Tibial nerve (tissue), 4 donors: Measurements from ENCODE around the gene DCDC2C. TPM values are rescaled to one million over a fixed set of nuclear protein-coding genes. Genes with fewer than 3 reads are reported as not detected.
A peak's percentile ranks its signal among the peaks of the same experiment; 100 is the strongest.

Source experiments
- DNase-seq, 2 donors: peaks; one replicate each; pipeline ENCODE4 v3.0.0-alpha.2; 2019; ENCODE audit warnings: low spot score in 2 of 2
- H3K27ac ChIP-seq, 4 donors: fragments of 200-600 bp; sonication (generic) in 3 of 4; one replicate each; pipeline ENCODE4 v1.5.1; 2017 to 2019; ENCODE audit warnings: mild to moderate bottlenecking in 1 of 4
- H3K27me3 ChIP-seq, 2 donors: fragments of 200-600 bp; sonication (generic) in 1 of 2; one replicate each; pipeline versions ENCODE4 v1.5.1 to v1.6.0; 2017 to 2019
- H3K36me3 ChIP-seq, 3 donors: fragments of 200-600 bp; sonication (generic); one replicate each; pipeline ENCODE4 v1.5.1; 2018 to 2019
- H3K4me1 ChIP-seq, 4 donors: fragments of 200-600 bp; sonication (generic) in 3 of 4; one replicate each; pipeline ENCODE4 v1.5.1; 2017 to 2019
- H3K4me3 ChIP-seq, 4 donors: fragments of 200-600 bp; sonication (generic) in 3 of 4; one replicate each; pipeline ENCODE4 v1.5.1; 2017 to 2019; ENCODE audit warnings: mild to moderate bottlenecking in 1 of 4, moderate library complexity in 1 of 4
- H3K9me3 ChIP-seq, 4 donors: fragments of 200-600 bp; sonication (generic) in 3 of 4; one replicate each; pipeline ENCODE4 v1.5.1; 2017 to 2019
- EP300 ChIP-seq, 2 donors: sonication (generic); formaldehyde crosslinking; IDR thresholded peaks; one replicate each; pipeline ENCODE4 v1.6.1; 2017; ENCODE audit warnings: antibody characterized with exemption in 2 of 2, mild to moderate bottlenecking in 1 of 2
- POLR2A ChIP-seq, 2 donors: fragments of 450-650 bp; IDR thresholded peaks; one replicate each; pipeline ENCODE4 v1.6.1; 2017; ENCODE audit warnings: antibody characterized with exemption in 2 of 2, mild to moderate bottlenecking in 2 of 2, moderate library complexity in 2 of 2
- WGBS, 2 donors: methylation state at CpG; one replicate each; pipeline ENCODE4 v1.1.5; 2018; 5-methylcytosine and 5-hydroxymethylcytosine counted together
- total RNA-seq, 4 donors: library from RNA; depleted of rRNA; stranded (reverse); fragments of >200 nt; gene quantifications; one replicate each; pipeline ENCODE4 v1.1.0, GENCODE V29; 2016
- TF ChIP-seq, protein P1 (sequence below), 5 experiments: fragments of 200-600 bp in 3 of 5; fragments of 450-650 bp in 2 of 5; sonication (generic) in 3 of 5; IDR thresholded peaks; one replicate each; pipeline ENCODE4 v1.5.1; 2016 to 2019; ENCODE audit warnings: antibody characterized with exemption in 5 of 5, mild to moderate bottlenecking in 3 of 5, moderate library complexity in 2 of 5

The DCDC2C gene
- total RNA-seq, 4 donors from 2014 or later: 2.9 to 22.3 (median 5.6) TPM

- peak in 1 of 2 donors; percentile 31 for DNase-seq
- H3K27ac ChIP-seq: no peak overlapping the region
- no peaks in the 10 kb centered on the region for H3K36me3 ChIP-seq
- no peak overlapping the region for H3K4me3 ChIP-seq
- WGBS, 2 donors: 75 to 81% methylated on average over 6 of the region's 6 CpGs
- H3K4me1 ChIP-seq: no peaks in the 10 kb centered on the region
- peaks cover 0 to 13% (median 3%) of the 10 kb centered on the region in 4 donors for H3K9me3 ChIP-seq
- TF ChIP-seq POLR2A (IDR thresholded peaks at IDR 0.05): no peak
- no peak for TF ChIP-seq EP300 (IDR thresholded peaks at IDR 0.05)
- TF ChIP-seq, protein P1, sequence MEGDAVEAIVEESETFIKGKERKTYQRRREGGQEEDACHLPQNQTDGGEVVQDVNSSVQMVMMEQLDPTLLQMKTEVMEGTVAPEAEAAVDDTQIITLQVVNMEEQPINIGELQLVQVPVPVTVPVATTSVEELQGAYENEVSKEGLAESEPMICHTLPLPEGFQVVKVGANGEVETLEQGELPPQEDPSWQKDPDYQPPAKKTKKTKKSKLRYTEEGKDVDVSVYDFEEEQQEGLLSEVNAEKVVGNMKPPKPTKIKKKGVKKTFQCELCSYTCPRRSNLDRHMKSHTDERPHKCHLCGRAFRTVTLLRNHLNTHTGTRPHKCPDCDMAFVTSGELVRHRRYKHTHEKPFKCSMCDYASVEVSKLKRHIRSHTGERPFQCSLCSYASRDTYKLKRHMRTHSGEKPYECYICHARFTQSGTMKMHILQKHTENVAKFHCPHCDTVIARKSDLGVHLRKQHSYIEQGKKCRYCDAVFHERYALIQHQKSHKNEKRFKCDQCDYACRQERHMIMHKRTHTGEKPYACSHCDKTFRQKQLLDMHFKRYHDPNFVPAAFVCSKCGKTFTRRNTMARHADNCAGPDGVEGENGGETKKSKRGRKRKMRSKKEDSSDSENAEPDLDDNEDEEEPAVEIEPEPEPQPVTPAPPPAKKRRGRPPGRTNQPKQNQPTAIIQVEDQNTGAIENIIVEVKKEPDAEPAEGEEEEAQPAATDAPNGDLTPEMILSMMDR (IDR thresholded peaks at IDR 0.05): peak in 3 of 5 experiments; percentile 23 to 26 (median 26)
- no peaks in the 10 kb centered on the region for H3K27me3 ChIP-seq
Observed at GRCh38 chr2:3827673-3828575, 124.5 kb downstream of the DCDC2C start.

GRCh38 chr2:3830796-3831195 is 127.4 kb downstream of the DCDC2C start:
- no peak for DNase-seq
- no peaks in the 10 kb centered on the region for H3K27me3 ChIP-seq
- no peak overlapping the region for H3K27ac ChIP-seq
- no peaks in the 10 kb centered on the region for H3K36me3 ChIP-seq
- TF ChIP-seq EP300 (IDR thresholded peaks at IDR 0.05) (no peak), POLR2A (IDR thresholded peaks at IDR 0.05) (no peak)
- TF ChIP-seq, protein P1 (IDR thresholded peaks at IDR 0.05): no peak
- H3K9me3 ChIP-seq: peaks cover 0 to 8% (median 0%) of the 10 kb centered on the region in 4 donors
- H3K4me1 ChIP-seq: no peaks in the 10 kb centered on the region
- H3K4me3 ChIP-seq: no peak overlapping the region
- 38 to 42% methylated on average over 6 of the region's 6 CpGs for WGBS, 2 donors

- WGBS, 2 donors: 86 to 90% methylated on average over 7 of the region's 7 CpGs
Observed at GRCh38 chr2:3837086-3837485, 133.7 kb downstream of the DCDC2C start.

DNA sequence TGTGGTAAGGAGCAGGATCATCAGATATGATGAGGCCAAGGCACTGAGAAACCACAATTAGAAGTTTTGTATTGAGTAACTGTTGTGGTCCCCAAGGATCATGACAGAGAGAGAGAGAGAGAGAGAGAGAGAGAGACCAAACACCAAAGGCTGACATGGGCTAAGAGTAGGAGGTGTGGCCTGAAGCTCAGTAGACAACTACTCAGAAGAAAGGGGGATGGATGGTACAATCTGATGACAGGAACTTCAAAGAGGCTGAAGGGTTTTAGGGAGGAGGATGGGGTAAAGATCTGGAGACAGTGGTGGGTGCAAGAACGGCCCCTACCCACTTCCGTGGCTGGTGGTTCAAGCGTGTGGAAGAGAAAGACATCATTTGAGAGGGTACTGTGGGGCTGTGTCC is 135.0 kb downstream of the DCDC2C start:
- Histone ChIP-seq H3K4me1 (peaks cover 0 to 15% (median 0%) of the 10 kb centered on the region in 4 donors), H3K36me3 (no peaks in the 10 kb centered on the region), H3K27me3 (no peaks in the 10 kb centered on the region), H3K4me3 (no peak overlapping the region), H3K9me3 (no peaks in the 10 kb centered on the region), H3K27ac (no peak overlapping the region)
- no peak for DNase-seq
- TF ChIP-seq POLR2A (IDR thresholded peaks at IDR 0.05): no peak
- TF ChIP-seq, protein P1 (IDR thresholded peaks at IDR 0.05): no peak
- no peak for TF ChIP-seq EP300 (IDR thresholded peaks at IDR 0.05)
- 90 to 91% methylated on average over 3 of the region's 3 CpGs for WGBS, 2 donors

More at GRCh38 chr2:3837086-3837485, 133.7 kb downstream of the DCDC2C start:
- TF ChIP-seq, protein P1 (IDR thresholded peaks at IDR 0.05): no peak
- TF ChIP-seq POLR2A (IDR thresholded peaks at IDR 0.05) (no peak), EP300 (IDR thresholded peaks at IDR 0.05) (no peak)
- Histone ChIP-seq H3K4me3 (no peak overlapping the region), H3K4me1 (peaks cover 0 to 15% (median 0%) of the 10 kb centered on the region in 4 donors), H3K36me3 (no peaks in the 10 kb centered on the region), H3K27ac (no peak overlapping the region), H3K9me3 (peaks cover 0 to 8% (median 0%) of the 10 kb centered on the region in 4 donors), H3K27me3 (no peaks in the 10 kb centered on the region)
- no peak for DNase-seq

DNA sequence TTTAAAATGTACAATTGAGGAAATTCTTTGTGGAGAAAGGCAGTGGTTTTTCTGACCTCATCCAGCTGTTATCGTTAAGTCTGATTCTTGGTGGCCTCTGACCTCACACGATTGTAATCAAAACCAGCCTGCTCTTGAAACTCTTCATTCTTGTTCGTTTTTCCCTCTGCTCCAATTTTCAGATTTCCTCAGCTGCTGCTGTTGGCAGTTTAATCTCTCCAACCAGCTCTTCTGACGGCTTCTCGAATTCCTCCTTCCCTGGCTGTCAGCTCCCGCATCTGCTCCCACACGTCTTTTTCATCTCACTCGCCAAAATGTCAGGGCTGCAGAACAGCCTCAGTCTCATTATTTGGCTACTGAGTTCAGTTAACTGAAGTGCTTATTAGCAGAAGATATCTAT is 136.1 kb downstream of the DCDC2C start:
- Histone ChIP-seq H3K4me1 (peaks cover 0 to 15% (median 0%) of the 10 kb centered on the region in 4 donors), H3K36me3 (no peaks in the 10 kb centered on the region), H3K27ac (no peak overlapping the region), H3K9me3 (no peaks in the 10 kb centered on the region), H3K27me3 (no peaks in the 10 kb centered on the region), H3K4me3 (no peak overlapping the region)
- TF ChIP-seq, protein P1 (IDR thresholded peaks at IDR 0.05): no peak
- TF ChIP-seq EP300 (IDR thresholded peaks at IDR 0.05): no peak
- TF ChIP-seq POLR2A (IDR thresholded peaks at IDR 0.05): no peak
- 23 to 27% methylated on average over 8 of the region's 8 CpGs for WGBS, 2 donors
- no peak for DNase-seq
